Hindlimb muscle (tissue), 1 donor: ENCODE measurements around the gene NDUFB3. TPM values are rescaled to one million over a fixed set of nuclear protein-coding genes. Genes with fewer than 3 reads are reported as not detected.

Experiments
- DNase-seq: peaks from one replicate; pipeline ENCODE4 v3.0.0-alpha.2; 2013
- polyA plus RNA-seq: library from polyadenylated mRNA; unstranded; fragments of 120-200 nt; gene quantifications from one replicate; pipeline ENCODE4 v1.2.1, GENCODE V29; 2013; ENCODE audit not compliant: insufficient read length

NDUFB3 gene
- polyA plus RNA-seq, 1 donor: 67.9 TPM

GRCh38 chr2:201128933-201129505, 57.2 kb downstream of the NDUFB3 start:
- DNase-seq: no peak

GRCh38 chr2:201130524-201131186, 58.9 kb downstream of the NDUFB3 start:
- DNase-seq: no peak

- DNase-seq: no peak
Observed at GRCh38 chr2:201132518-201132917, 60.7 kb downstream of the NDUFB3 start.

Other genes starting within 250 kb of the NDUFB3 start
- 123 TPM for gene CLK1, start 207.3 kb upstream of the NDUFB3 start, polyA plus RNA-seq
- 30.7 TPM for gene PPIL3, start 182.9 kb upstream of the NDUFB3 start, polyA plus RNA-seq
- 15.3 TPM for gene NIF3L1, start 182.6 kb upstream of the NDUFB3 start, polyA plus RNA-seq
- gene ORC2, start 108.3 kb upstream of the NDUFB3 start, polyA plus RNA-seq: 14.7 TPM
- gene HYCC2, start 330 bp upstream of the NDUFB3 start, polyA plus RNA-seq: 6.9 TPM
- gene CFLAR, start 44.2 kb downstream of the NDUFB3 start, polyA plus RNA-seq: 44.8 TPM
- 7.0 TPM for gene CASP10, start 111.1 kb downstream of the NDUFB3 start, polyA plus RNA-seq
- 5.4 TPM for gene CASP8, start 188.5 kb downstream of the NDUFB3 start, polyA plus RNA-seq